ENCODE results near the gene USPL1. TPM values are rescaled to one million over a fixed set of nuclear protein-coding genes. Genes with fewer than 3 reads are reported as not detected.

The USPL1 gene
- total RNA-seq, 1 donor from 2014 or later = 24.9 TPM

DNA sequence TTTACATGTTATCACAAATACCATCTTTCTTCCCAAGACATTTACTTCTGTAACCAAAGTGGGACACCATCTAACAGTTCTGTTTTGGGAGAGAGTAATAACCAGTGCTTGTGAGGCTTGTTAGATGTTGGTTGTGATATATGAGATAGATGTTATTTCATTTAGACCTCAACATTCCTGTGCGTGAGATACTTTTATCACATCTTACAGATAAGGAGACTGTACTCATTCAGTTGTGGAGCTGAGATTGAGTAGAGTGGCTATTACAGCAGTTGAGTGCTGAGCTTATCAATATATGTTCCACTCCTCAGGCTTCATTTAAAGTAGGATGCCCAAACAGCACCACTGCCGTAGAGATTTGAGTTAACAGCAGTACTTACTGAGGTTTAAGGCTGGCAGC, 43.1 kb downstream of the USPL1 start:
- Mint-ChIP-seq H3K9me3 (no peaks in the 10 kb centered on the region), H3K27ac (ENCODE audit: unreplicated experiment) (no peak overlapping the region), H3K4me1 (no peaks in the 10 kb centered on the region), H3K36me3 (ENCODE audit: low read depth) (peaks cover 10% of the 10 kb centered on the region), H3K4me3 (no peak overlapping the region), H3K27me3 (ENCODE audit: low read depth) (no peaks in the 10 kb centered on the region)
- TF ChIP-seq, protein P1, sequence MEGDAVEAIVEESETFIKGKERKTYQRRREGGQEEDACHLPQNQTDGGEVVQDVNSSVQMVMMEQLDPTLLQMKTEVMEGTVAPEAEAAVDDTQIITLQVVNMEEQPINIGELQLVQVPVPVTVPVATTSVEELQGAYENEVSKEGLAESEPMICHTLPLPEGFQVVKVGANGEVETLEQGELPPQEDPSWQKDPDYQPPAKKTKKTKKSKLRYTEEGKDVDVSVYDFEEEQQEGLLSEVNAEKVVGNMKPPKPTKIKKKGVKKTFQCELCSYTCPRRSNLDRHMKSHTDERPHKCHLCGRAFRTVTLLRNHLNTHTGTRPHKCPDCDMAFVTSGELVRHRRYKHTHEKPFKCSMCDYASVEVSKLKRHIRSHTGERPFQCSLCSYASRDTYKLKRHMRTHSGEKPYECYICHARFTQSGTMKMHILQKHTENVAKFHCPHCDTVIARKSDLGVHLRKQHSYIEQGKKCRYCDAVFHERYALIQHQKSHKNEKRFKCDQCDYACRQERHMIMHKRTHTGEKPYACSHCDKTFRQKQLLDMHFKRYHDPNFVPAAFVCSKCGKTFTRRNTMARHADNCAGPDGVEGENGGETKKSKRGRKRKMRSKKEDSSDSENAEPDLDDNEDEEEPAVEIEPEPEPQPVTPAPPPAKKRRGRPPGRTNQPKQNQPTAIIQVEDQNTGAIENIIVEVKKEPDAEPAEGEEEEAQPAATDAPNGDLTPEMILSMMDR (conservative IDR thresholded peaks at IDR 0.05) = no peak
- no peak for DNase-seq (ENCODE audit: low read depth, low spot score)

DNA sequence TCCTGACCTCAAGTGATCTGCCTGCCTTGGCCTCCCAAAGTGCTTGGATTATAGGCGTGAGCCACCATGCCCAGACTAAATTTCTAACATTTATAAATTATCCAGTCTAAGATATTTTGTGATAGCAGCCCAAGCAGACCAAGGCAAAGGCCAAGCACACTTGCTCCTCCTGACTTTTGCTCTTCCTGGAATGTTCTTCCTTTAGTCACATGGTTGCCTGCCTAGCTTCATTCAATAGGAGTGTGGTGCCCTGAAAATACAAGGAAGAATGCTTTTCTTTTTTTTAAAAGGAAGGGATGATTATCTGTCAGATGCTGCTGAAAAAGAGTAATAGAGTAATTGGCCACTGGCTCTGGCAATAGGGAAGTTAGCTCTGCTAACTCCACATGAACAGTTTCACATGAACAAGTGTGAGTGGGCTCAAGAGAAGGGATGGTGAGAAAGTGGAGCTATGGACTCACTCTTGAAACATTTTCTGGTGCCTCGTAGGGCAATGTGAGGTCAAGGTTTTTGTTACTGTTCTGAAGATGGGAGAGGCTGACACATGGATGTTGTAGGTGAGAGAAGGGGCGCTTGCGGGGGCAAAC, 47.1 kb downstream of the USPL1 start:
- Mint-ChIP-seq H3K27me3 (ENCODE audit: low read depth) (no peaks in the 10 kb centered on the region), H3K36me3 (ENCODE audit: low read depth) (no peaks in the 10 kb centered on the region)

DNA sequence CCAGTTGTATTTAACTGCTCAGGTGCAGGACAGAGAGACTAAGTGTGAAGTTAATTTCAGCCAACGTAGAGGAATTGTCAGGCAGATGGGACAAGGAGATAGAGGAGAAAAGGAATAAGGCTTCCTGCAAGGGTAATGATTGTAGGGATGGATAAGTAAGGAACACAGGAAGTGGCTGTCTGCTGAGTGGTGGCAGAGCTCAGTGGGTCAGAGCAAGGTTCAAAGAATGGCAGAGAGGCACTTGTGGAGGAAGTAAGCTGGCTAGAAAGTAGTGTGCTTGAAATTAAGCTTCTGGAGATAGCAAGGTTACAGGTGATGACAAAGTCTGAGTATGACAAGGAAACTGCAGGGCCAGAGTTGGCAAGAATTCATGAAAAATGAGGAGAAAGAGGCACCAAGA, 47.9 kb downstream of the USPL1 start:
- Mint-ChIP-seq H3K9me3 (no peaks in the 10 kb centered on the region), H3K27me3 (ENCODE audit: low read depth) (no peaks in the 10 kb centered on the region), H3K4me3 (no peak overlapping the region), H3K36me3 (ENCODE audit: low read depth) (no peaks in the 10 kb centered on the region), H3K4me1 (no peaks in the 10 kb centered on the region), H3K27ac (ENCODE audit: unreplicated experiment) (no peak overlapping the region)
- TF ChIP-seq, protein P1 (conservative IDR thresholded peaks at IDR 0.05) = no peak
- no peak for DNase-seq (ENCODE audit: low read depth, low spot score)

More for the DNA sequence above, 47.1 kb downstream of the USPL1 start:
- H3K27ac Mint-ChIP-seq (ENCODE audit: unreplicated experiment) = no peak overlapping the region
- H3K4me3 Mint-ChIP-seq = no peak overlapping the region
- no peaks in the 10 kb centered on the region for H3K4me1 Mint-ChIP-seq
- TF ChIP-seq, protein P1 (conservative IDR thresholded peaks at IDR 0.05) = no peak
- H3K9me3 Mint-ChIP-seq = no peaks in the 10 kb centered on the region
- DNase-seq (ENCODE audit: low read depth, low spot score) = no peak

DNA sequence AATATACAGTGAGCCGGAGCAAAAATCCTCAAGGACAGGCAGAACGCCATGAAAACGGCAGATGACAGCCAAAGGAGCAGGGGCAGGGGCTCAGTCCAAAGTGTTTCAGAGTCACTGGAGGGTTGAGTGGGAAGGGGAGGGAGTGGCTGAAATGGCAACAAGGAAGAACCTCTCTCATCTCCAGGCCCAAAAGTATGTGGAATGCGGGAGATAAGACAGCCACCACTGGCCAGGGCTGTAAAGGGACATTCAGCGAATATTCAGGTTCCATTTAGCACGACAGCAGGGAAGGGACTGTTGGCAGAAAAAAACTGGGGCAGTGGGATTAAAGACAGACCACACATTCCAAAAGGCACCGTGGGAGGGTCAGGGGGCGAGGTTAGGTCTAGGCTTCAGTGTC, 48.4 kb downstream of the USPL1 start:
- TF ChIP-seq, protein P1 (conservative IDR thresholded peaks at IDR 0.05) = no peak
- no peaks in the 10 kb centered on the region for H3K9me3 Mint-ChIP-seq
- no peaks in the 10 kb centered on the region for H3K4me1 Mint-ChIP-seq
- DNase-seq (ENCODE audit: low read depth, low spot score) = no peak
- no peak overlapping the region for H3K27ac Mint-ChIP-seq (ENCODE audit: unreplicated experiment)
- no peaks in the 10 kb centered on the region for H3K27me3 Mint-ChIP-seq (ENCODE audit: low read depth)
- H3K4me3 Mint-ChIP-seq = no peak overlapping the region
- H3K36me3 Mint-ChIP-seq (ENCODE audit: low read depth) = no peaks in the 10 kb centered on the region

DNA sequence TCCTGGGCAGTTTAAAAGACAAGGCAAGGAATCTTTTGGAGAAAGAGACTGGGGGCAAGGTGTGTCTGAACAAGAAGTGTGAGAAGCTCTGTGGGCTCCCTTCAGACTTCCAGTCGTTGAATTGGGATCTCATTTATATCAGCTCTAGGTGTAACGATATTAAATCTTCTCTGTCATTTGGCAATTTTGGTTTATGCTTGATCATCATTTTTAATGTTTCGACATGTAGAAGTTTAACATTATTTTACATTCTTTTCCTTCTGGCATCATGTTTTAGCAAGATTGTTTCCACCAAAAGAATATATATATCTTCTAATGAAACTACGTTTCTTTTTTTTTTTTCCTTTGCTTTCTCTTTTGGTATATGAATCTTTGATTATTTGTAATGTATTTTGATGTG, 49.3 kb downstream of the USPL1 start:
- Mint-ChIP-seq H3K27me3 (ENCODE audit: low read depth) (no peaks in the 10 kb centered on the region), H3K4me3 (no peak overlapping the region), H3K9me3 (no peaks in the 10 kb centered on the region), H3K27ac (ENCODE audit: unreplicated experiment) (no peak overlapping the region), H3K4me1 (no peaks in the 10 kb centered on the region), H3K36me3 (ENCODE audit: low read depth) (no peaks in the 10 kb centered on the region)
- no peak for DNase-seq (ENCODE audit: low read depth, low spot score)
- TF ChIP-seq, protein P1 (conservative IDR thresholded peaks at IDR 0.05) = no peak
